ENCODE data around the gene THADA.
"Not testable (repeated sequence)": the region's sequence is repeated elsewhere in the genome, so short reads cannot be mapped to it uniquely, and the experiment has no call there.

The THADA gene

GRCh38 chr2:43595603-43596412 is at the start of gene THADA:
TSS of gene THADA (minus strand) at chr2:43596038. CDS start at chr2:43592392, 3,646 bp downstream.
- no peak for TF ChIP-seq Cebpa-rat (IDR thresholded peaks at IDR 0.05)
- no peaks in the 10 kb centered on the region for H3K27me3 ChIP-seq
- H4K20me1 ChIP-seq, result no peaks in the 10 kb centered on the region
- H3K4me1 ChIP-seq, result peaks cover 14 to 31% (median 19%) of the 10 kb centered on the region in 10 experiments
- peak within 1 kb of the TSS; percentile 78 to 88 (median 85) for H3K9ac ChIP-seq
- peak within 1 kb of the TSS; percentile 79 to 97 (median 93) for H3K4me2 ChIP-seq
- H3K36me3 ChIP-seq, result peaks cover 12 to 19% (median 16%) of the 10 kb centered on the region in 11 experiments; a peak in 21 of 22 replicates
- peak within 1 kb of the TSS; percentile 79 to 90 (median 86) for H3K27ac ChIP-seq
- peak within 1 kb of the TSS; percentile 71 to 88 (median 77) for H3K4me3 ChIP-seq
- peaks cover 0 to 7% (median 0%) of the 10 kb centered on the region in 11 experiments; a peak in 3 of 22 replicates for H3K9me3 ChIP-seq (replicated peaks in 1 of 11)

- Histone ChIP-seq H3K4me3 (no peak overlapping the region), H3K36me3 (no peaks in the 10 kb centered on the region), H3K4me2 (no peak overlapping the region), H3K27me3 (peaks cover 0 to under 1% (median 0%) of the 10 kb centered on the region in 11 experiments; a peak in 1 of 22 replicates), H3K9ac (no peak overlapping the region), H3K4me1 (no peaks in the 10 kb centered on the region), H3K9me3 (replicated peaks in 1 of 11) (peaks cover 11 to 18% (median 17%) of the 10 kb centered on the region in 11 experiments), H4K20me1 (no peaks in the 10 kb centered on the region), H3K27ac (no peak overlapping the region)
- TF ChIP-seq Cebpa-rat (IDR thresholded peaks at IDR 0.05), result no peak
These were observed 47.8 kb upstream of the THADA start for GRCh38 chr2:43643680-43644079.

GRCh38 chr2:43642363-43642762 is 46.5 kb upstream of the THADA start:
- Histone ChIP-seq H4K20me1 (no peaks in the 10 kb centered on the region), H3K4me2 (no peak overlapping the region), H3K4me3 (no peak overlapping the region), H3K9me3 (replicated peaks in 1 of 11) (peaks cover 11 to 30% (median 23%) of the 10 kb centered on the region in 11 experiments), H3K9ac (no peak overlapping the region), H3K4me1 (peaks cover 0 to 9% (median 5%) of the 10 kb centered on the region in 10 experiments; a peak in 12 of 20 replicates), H3K27ac (no peak overlapping the region), H3K36me3 (no peaks in the 10 kb centered on the region), H3K27me3 (peaks cover 6 to 14% (median 10%) of the 10 kb centered on the region in 11 experiments)
- TF ChIP-seq Cebpa-rat (IDR thresholded peaks at IDR 0.05), result no peak

- peak within 1 kb of the TSS; percentile 61 to 81 (median 75); a peak in 21 of 22 replicates for H3K9ac ChIP-seq
These were observed 41.4 kb upstream of the THADA start, which contains the start of gene PLEKHH2 for GRCh38 chr2:43637030-43637803. TSS of gene PLEKHH2 (plus strand) at chr2:43637260. CDS start at chr2:43644674, 7,414 bp downstream.

GRCh38 chr2:43636621-43637020 is 40.8 kb upstream of the THADA start:
- H3K9ac ChIP-seq, result peak overlapping the region in 1 of 11 experiments; percentile 69; a peak in 1 of 22 replicates

More at GRCh38 chr2:43637030-43637803, 41.4 kb upstream of the THADA start, which contains the start of gene PLEKHH2:
- Histone ChIP-seq H3K4me1 (peaks cover 19 to 30% (median 26%) of the 10 kb centered on the region in 10 experiments), H3K36me3 (no peaks in the 10 kb centered on the region), H3K9me3 (replicated peaks in 1 of 11) (peaks cover 11 to 33% (median 23%) of the 10 kb centered on the region in 11 experiments), H3K4me3 (peak within 1 kb of the TSS; percentile 69 to 81 (median 75)), H3K27ac (peak within 1 kb of the TSS in 3 of 11 experiments; percentile 17 to 45 (median 34); a peak in 3 of 22 replicates), H3K4me2 (peak within 1 kb of the TSS; percentile 87 to 98 (median 96)), H4K20me1 (no peaks in the 10 kb centered on the region), H3K27me3 (peaks cover 14 to 23% (median 19%) of the 10 kb centered on the region in 11 experiments)
- TF ChIP-seq Cebpa-rat (IDR thresholded peaks at IDR 0.05), result no peak

GRCh38 chr2:43636153-43636552 is 40.3 kb upstream of the THADA start:
- not testable (repeated sequence) for H3K4me3 ChIP-seq, H4K20me1 ChIP-seq, H3K9ac ChIP-seq, H3K27ac ChIP-seq, H3K36me3 ChIP-seq
- peaks cover 11 to 33% (median 23%) of the 10 kb centered on the region in 11 experiments for H3K9me3 ChIP-seq (replicated peaks in 1 of 11)
- peaks cover 19 to 30% (median 26%) of the 10 kb centered on the region in 10 experiments for H3K4me1 ChIP-seq
- peaks cover 14 to 23% (median 19%) of the 10 kb centered on the region in 11 experiments for H3K27me3 ChIP-seq
- H3K4me2 ChIP-seq, result peak overlapping the region in 1 of 11 experiments; percentile 48; a peak in 1 of 22 replicates

More at GRCh38 chr2:43636621-43637020, 40.8 kb upstream of the THADA start:
- peaks cover 19 to 30% (median 26%) of the 10 kb centered on the region in 10 experiments for H3K4me1 ChIP-seq
- no peaks in the 10 kb centered on the region for H3K36me3 ChIP-seq
- no peak overlapping the region for H3K27ac ChIP-seq
- H3K9me3 ChIP-seq (replicated peaks in 1 of 11), result peaks cover 11 to 33% (median 23%) of the 10 kb centered on the region in 11 experiments
- H3K27me3 ChIP-seq, result peaks cover 14 to 23% (median 19%) of the 10 kb centered on the region in 11 experiments
- peak overlapping the region; percentile 87 to 98 (median 96) for H3K4me2 ChIP-seq
- H3K4me3 ChIP-seq, result peak overlapping the region; percentile 69 to 81 (median 75)
- TF ChIP-seq Cebpa-rat (IDR thresholded peaks at IDR 0.05), result no peak
- H4K20me1 ChIP-seq, result no peaks in the 10 kb centered on the region

- no peak overlapping the region for H3K9ac ChIP-seq
- H3K27ac ChIP-seq, result no peak overlapping the region
These were observed 38.9 kb upstream of the THADA start for GRCh38 chr2:43634604-43635306.

More at GRCh38 chr2:43634604-43635306, 38.9 kb upstream of the THADA start:
- TF ChIP-seq Cebpa-rat (IDR thresholded peaks at IDR 0.05), result no peak
- H3K4me2 ChIP-seq, result peak overlapping the region; percentile 45 to 61 (median 50)
- no peaks in the 10 kb centered on the region for H4K20me1 ChIP-seq
- H3K4me3 ChIP-seq, result no peak overlapping the region
- H3K9me3 ChIP-seq (replicated peaks in 1 of 11), result peaks cover 6 to 27% (median 17%) of the 10 kb centered on the region in 11 experiments
- H3K27me3 ChIP-seq, result peaks cover 14 to 23% (median 19%) of the 10 kb centered on the region in 11 experiments
- H3K36me3 ChIP-seq, result no peaks in the 10 kb centered on the region
- peaks cover 19 to 30% (median 26%) of the 10 kb centered on the region in 10 experiments for H3K4me1 ChIP-seq
